SKM-1 treated with dmso at 0.1 percent for 144 hours (cell line): ENCODE data around the gene EEA1.

ENCODE experiments used
- DNase-seq: peaks from one replicate; lab custom pipeline; 2025; ENCODE audit not compliant: unreplicated experiment; lab: John Stamatoyannopoulos, UW

EEA1 gene

DNA sequence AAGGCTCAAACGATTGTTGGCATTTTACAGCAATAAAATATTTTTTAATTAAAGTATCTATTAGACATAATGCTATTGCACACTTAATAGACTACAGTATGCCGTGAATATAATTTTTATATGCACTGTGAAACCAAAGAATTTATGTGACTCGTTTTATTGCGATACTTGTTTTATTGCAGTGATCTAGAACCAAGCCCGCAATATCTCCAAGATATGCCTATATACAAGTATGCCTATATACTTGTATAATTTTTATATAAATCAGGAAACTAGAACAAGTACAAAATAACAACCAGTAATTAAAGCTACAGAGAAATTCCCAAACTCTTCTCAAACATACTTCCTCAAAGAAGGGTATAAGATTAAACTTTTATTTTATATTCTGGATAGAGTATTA is 31.3 kb downstream of the EEA1 start:
- DNase-seq, result no peak

- DNase-seq, result no peak
Measured at GRCh38 chr12:92890601-92891106, 38.4 kb downstream of the EEA1 start.

DNA sequence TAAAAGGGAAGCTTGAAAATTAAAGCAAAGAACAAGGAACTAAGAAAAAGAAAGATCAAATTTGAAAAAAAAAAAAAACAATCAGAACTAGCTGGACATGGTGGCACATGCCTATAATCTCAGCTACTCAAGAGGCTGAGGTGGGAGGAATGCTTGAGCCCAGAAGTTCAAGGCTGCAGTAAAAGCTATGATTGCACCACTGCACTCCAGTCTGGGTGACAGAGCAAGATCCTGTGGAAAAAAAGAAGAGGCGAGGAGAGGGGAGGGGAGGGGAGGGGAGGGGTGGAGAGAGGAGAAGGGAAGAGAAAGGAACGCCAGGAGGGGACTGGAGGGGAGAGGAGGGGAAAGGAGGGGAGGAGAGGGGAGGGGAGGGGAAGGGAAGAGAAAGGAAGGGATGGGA is 43.0 kb downstream of the EEA1 start:
- DNase-seq, result no peak

- no peak for DNase-seq
Measured at GRCh38 chr12:92879698-92880322, 49.3 kb downstream of the EEA1 start.

GRCh38 chr12:92877904-92878303 is 51.2 kb downstream of the EEA1 start:
- DNase-seq, result no peak

GRCh38 chr12:92876496-92876895 is 52.6 kb downstream of the EEA1 start:
- no peak for DNase-seq

DNA sequence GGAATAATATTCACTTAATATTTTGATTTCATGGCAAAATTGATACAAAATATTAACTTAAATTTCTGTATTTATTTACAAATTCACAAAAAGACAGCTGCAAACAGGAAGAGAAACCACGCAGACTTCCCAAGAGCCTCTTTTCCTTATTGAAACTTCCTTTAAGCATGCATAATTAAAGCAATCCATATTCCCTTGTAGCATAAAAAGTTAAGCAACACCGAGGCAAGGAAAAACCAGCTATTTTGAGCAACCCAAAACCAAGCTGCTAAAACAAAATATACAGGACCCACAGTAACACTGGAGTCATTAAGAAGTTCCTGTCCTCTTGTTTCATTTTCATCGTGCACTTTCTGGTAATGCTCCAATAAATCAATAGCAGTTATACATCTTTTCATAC is 58.0 kb downstream of the EEA1 start:
- DNase-seq, result no peak

DNA sequence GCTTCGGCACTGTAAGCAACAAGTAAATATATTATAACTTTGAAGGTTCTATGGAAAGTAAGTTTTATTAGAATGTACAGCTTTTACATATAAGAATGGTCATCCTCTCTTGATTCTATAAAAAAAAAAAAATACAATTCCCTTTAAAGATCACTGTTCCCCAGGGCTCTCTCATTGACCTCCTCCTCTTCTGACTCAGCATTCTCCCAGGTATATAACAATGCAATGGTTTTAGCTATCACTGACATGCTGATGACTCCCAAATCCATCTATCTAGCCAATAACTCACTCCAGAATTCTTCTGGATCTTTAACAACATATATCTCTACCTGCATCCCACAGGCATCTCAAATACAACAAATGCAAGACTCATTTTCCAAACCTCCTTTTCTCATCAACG is 62.7 kb downstream of the EEA1 start:
- no peak for DNase-seq

DNA sequence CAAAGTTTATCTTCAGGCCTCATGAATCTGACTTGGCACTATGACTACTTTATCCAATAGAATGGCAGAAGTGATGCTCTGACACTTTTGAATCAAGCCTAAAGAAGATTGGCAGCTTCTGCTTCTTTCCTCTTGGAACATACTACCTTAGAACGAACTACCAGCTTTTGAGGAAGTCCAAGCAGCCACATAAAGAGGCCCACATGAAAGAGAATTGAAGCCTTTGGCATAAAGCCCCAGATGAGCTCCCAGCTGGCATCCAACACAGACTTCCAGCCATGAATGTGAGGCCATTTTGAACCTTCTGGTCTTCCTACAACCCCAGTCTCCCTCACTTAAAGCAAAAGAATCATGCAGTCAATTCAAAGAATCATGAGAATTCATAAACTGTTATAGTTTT is 65.8 kb downstream of the EEA1 start:
- no peak for DNase-seq

DNA sequence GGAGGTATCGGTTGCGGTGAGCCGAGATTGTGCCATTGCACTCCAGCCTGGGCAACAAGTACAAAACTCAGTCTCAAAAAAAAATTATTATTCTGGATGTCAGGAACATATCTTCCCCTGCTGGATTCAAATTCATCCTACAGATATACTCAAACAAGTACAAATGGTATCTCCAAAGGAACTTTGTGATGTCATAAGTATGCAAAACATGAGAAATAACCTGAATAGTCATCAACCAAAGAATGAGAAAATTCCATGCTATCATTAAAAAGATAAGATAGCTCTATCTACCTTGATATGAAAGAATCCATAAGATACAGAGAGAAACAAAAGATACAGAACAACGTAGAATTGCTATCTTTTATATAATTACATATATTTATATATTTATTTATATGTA is 67.7 kb downstream of the EEA1 start:
- DNase-seq, result no peak

DNA sequence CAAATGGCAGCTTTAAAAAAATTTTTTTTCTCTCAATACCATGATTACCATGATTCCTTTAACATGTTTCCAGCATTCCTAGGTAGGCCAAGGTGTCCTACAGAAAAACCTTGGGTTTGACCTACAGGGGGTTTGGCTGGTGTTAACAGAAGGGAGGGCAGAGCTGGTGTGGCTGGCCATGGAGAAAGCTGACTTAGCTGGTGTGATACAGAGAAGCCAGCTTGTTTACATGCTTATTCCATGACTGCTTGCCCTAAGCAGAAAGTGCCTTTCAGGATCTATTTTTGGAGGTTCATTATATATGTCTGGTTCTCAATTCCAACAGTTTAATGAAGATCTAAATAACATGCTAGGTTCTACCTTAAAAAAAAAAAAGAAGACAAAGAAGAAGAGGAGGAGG is 68.6 kb downstream of the EEA1 start:
- DNase-seq, result no peak

DNA sequence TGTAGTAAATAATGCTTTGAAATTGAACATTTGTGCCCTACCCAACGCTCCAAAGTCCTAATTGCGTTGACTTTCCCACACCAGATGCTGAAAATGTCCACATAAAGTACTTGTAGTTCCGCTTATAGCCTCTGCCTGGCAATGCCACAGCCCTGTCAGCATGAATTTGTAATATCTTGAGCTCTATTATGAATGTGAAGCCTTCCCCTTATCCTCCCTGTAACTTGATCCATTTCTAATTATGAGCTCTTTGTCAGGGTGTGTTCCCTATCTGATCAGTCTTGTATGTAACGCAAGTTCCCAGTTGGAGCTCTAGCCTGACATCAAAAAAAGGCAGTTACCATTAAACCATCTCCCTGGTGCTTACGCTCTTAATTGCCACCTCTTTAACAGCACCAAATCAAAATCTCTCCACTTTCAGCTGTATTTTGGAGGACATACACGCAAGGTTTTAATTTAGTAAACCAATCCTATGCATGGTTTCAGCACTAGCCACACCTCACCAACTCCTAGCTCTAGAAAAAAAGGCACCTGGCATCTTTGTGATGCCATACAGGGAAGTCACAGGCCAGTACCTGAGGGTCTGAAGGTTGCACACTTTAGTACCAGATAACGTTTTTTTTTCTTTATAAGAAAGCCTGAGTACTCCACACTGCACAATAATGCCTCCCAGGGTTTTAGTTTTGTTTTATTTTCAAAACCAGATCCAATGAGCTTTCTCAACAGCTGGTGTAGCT is 69.3 kb downstream of the EEA1 start:
- no peak for DNase-seq

DNA sequence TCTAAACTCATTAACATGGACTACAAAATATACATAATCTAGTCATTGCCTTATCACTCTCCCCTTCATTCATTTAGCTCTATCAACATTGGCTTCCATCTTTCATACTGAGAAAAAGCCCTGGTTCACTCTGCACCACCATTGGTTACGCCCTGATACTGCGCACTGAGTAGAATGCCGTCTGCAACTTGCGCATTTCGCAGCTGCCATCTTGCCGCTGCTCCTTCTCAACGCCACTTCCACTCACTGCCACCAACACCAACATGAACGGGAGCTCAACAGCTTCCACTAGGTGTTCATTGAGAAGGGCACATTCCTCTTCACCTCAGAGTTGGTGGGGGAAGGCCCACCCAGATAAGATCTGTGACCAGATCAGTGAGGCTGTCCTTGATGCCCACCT is 71.3 kb downstream of the EEA1 start:
- no peak for DNase-seq

- no peak for DNase-seq
Measured at GRCh38 chr12:92854344-92854743, 74.8 kb downstream of the EEA1 start.

DNA sequence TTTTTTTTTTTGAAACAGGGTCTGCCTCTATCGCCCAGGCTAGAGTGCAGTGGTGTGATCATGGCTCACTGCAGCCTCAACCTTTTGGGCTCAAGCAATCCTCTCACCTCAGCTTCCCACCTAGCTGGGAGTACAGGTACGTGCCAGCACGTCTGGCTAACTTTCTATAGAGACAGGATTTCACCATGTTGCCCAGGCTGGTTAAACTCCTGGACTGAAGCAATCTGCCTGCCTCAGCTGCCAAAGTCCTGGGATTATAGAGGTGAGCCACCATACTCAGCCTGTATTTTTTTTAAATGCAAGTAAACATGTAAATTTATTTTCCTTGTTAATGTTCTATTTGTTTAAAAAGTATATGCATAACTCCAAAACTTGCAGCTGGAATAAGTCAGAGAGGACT is 80.4 kb downstream of the EEA1 start:
- DNase-seq, result no peak

DNA sequence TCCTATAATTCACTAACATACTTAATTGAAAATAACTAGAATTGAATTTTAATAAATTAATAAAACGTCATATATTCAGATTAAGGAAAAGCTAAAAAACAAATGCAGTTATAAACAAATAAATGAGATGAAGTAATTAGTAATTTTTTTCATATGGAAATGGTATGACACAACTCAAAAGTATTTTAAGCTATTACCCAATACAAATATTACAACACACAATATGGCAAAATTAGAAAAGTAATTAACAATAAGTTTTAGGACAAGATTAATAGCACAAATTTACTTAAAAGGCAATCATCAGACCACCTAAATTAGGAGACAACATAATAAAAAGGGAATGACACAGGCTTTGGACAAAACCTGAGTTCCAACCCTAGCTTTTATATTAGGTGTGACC is 81.7 kb downstream of the EEA1 start:
- DNase-seq, result no peak

DNA sequence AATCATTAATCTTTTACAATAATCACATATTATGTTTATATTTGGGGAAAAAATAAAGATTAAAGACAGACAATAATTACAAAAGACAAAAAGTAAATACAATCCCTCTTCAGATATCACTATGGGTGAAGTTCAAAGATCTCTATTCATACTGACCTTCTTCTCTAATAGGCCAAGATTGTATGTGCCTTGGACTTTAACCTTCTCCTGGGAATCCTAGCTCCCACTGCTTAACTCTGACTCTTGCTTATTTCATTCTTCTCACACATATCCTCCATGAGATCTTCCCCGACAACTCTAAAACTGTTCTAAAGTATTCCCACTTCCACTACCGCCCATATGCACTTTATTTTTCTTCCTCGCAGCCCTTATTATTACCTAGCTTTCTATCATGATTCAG is 83.8 kb downstream of the EEA1 start:
- DNase-seq, result no peak

GRCh38 chr12:92844151-92844763 is 84.8 kb downstream of the EEA1 start:
- no peak for DNase-seq

DNA sequence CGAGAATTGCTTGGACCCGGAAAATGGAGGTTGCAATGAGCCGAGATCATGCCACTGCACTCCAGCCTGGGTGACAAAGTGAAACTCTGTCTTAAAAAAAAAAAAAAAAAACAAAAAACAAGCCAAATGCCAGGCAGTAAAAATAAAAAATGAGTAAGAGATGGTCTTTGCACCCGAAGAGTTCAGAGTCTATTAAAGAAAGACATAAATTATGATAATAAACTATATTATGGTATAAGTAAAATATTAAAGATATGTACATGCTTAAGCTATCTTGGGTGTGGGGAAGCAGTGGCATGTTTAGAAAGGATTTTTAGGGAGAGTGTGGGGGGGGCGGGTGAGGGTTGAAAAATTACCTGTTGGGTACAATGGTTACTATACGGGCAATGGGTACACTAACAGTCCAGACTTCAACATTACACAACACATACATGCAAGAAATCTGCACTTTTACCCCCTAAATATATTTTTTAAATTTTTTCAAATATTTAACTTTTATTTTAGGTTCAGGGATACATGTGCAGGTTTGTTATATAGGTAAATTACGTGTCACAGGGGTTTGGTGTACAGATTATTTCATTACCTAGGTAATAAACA is 99.3 kb downstream of the EEA1 start:
- no peak for DNase-seq

DNA sequence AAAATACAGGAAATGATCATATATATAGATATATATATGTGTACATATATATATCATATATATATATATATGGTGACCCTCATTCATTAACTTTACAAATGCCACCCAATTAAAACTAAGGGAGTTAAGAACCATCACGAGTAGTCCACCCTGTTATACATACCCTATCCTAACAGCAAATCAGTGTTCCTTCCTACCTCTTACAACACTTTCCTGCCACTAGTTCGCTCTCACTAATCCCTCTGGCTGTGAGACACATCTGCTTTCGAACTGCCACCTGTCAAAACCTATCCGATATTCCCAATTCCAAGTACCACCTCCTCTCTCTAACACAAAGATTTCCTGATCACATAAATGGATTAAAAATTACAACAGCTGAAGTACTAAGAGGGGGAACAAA is 100.5 kb downstream of the EEA1 start:
- no peak for DNase-seq

GRCh38 chr12:92827836-92828431 is 101.2 kb downstream of the EEA1 start:
- no peak for DNase-seq

- no peak for DNase-seq
Measured at GRCh38 chr12:92821142-92821541, 108.0 kb downstream of the EEA1 start.
